ENCODE results near the gene FAM234A.

DNA sequence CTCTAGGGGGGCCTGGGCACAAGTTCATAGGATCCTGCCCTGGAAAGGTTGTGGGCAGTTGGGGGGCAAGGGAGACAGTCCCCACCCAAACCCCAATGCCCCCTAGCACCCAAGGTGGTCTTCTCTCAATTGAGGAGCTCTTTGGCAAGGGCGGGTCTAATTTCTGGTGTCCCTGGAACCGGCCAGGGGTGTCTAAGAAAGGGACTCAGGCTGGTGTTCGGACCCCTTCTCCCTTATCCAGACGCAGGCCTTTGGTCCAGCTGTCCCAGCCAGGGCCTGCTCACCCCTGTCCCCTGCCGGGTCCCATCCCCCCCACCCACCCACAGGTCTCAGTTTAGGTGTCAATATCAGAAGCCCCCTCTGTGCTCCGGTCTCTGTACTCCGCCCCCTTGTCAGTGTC is 44.9 kb downstream of the FAM234A start:
- TF ChIP-seq, protein P1, sequence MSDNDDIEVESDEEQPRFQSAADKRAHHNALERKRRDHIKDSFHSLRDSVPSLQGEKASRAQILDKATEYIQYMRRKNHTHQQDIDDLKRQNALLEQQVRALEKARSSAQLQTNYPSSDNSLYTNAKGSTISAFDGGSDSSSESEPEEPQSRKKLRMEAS (IDR thresholded peaks at IDR 0.05; ENCODE audit: low read depth, low read length): no peak
- TF ChIP-seq POLR2A (IDR thresholded peaks at IDR 0.05; ENCODE audit: extremely low read depth, insufficient read length): no peak
